ENCODE results near the gene CNOT6L.

The CNOT6L gene

DNA sequence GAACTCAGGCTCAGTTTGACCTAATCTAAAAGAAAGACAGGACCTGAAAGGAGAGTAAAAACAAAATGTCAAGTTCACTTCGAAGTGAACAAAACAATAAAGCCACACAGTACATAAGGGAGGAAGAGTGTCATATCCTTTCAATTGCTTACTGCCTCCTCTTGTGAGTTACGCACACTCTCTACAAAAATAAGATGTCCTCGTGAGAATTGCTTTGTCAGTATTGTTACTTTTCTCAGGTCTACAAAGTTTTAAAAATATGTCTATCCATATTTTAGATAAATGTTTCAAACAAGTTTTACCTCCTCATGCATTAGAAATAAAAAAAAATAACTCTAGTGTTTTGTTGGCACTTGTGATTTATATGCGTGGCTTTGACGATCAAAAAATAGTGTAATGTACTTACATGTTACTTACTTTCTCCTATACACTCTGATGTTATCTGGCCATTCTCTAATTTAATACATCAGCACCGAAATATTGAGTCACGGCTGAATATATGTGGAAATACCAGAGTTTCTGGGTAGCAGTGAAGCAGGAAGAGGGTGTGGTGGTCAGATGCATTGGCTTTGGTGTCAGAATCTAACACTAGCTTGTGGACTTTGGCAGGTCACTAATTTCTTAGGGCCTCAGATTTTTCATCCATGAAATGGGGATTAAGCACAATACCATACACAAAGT, 35.4 kb upstream of the CNOT6L start:
- TF ChIP-seq EP300 (IDR thresholded peaks at IDR 0.05; ENCODE audit: borderline replicate concordance) (no peak), CREB1 (IDR thresholded peaks at IDR 0.05; ENCODE audit: low read depth) (no peak), FOXM1 (IDR thresholded peaks at IDR 0.05; ENCODE audit: borderline replicate concordance, low read depth) (no peak), ZBTB7A (IDR thresholded peaks at IDR 0.05; ENCODE audit: low read depth) (no peak), TCF12 (IDR thresholded peaks at IDR 0.05; ENCODE audit: low read depth) (no peak), TAF1 (IDR thresholded peaks at IDR 0.05; ENCODE audit: low read depth) (no peak), EGR1 (IDR thresholded peaks at IDR 0.05) (no peak), RAD21 (IDR thresholded peaks at IDR 0.05; ENCODE audit: low read depth) (no peak), YY1 (IDR thresholded peaks at IDR 0.05; ENCODE audit: low read depth) (no peak)
- TF ChIP-seq, protein P1, sequence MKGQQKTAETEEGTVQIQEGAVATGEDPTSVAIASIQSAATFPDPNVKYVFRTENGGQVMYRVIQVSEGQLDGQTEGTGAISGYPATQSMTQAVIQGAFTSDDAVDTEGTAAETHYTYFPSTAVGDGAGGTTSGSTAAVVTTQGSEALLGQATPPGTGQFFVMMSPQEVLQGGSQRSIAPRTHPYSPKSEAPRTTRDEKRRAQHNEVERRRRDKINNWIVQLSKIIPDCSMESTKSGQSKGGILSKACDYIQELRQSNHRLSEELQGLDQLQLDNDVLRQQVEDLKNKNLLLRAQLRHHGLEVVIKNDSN (IDR thresholded peaks at IDR 0.05), result no peak
- TF ChIP-seq, protein P2, sequence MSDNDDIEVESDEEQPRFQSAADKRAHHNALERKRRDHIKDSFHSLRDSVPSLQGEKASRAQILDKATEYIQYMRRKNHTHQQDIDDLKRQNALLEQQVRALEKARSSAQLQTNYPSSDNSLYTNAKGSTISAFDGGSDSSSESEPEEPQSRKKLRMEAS (IDR thresholded peaks at IDR 0.05), result no peak

DNA sequence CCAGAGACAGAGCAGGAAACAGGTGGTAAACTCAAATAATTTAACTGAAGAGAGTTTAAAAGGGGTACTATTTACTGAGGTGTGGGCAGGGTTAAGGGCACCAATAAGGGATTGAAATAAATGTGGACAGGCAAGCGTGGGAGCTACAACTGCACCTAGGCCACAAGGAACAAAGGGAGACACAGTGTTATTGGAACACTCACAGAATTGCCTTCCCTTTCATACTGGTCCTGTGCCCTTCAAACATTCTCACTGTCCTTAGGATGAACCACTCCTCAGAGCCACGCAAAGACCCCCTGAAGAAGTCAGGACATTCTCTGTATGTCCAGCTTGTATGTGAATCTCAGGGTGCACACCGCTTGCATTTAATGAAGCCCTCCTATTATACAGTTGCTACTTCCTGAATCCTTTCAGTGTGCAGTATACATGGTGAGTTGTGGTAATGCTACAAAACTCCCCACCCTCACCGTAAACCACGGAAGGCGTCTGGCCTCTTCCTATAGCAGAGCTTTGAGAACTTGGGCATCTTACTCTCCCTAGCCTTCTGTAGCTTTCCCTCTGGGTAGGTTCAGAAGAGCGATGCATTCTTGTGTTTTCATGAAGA, 33.8 kb upstream of the CNOT6L start:
- TF ChIP-seq CREB1 (IDR thresholded peaks at IDR 0.05; ENCODE audit: low read depth) (no peak), EP300 (IDR thresholded peaks at IDR 0.05; ENCODE audit: borderline replicate concordance) (no peak), TEAD4 (IDR thresholded peaks at IDR 0.05) (no peak), ZBTB7A (IDR thresholded peaks at IDR 0.05; ENCODE audit: low read depth) (no peak), TAF1 (IDR thresholded peaks at IDR 0.05; ENCODE audit: low read depth) (no peak)
- TF ChIP-seq, protein P2 (IDR thresholded peaks at IDR 0.05), result no peak
- TF ChIP-seq, protein P3, sequence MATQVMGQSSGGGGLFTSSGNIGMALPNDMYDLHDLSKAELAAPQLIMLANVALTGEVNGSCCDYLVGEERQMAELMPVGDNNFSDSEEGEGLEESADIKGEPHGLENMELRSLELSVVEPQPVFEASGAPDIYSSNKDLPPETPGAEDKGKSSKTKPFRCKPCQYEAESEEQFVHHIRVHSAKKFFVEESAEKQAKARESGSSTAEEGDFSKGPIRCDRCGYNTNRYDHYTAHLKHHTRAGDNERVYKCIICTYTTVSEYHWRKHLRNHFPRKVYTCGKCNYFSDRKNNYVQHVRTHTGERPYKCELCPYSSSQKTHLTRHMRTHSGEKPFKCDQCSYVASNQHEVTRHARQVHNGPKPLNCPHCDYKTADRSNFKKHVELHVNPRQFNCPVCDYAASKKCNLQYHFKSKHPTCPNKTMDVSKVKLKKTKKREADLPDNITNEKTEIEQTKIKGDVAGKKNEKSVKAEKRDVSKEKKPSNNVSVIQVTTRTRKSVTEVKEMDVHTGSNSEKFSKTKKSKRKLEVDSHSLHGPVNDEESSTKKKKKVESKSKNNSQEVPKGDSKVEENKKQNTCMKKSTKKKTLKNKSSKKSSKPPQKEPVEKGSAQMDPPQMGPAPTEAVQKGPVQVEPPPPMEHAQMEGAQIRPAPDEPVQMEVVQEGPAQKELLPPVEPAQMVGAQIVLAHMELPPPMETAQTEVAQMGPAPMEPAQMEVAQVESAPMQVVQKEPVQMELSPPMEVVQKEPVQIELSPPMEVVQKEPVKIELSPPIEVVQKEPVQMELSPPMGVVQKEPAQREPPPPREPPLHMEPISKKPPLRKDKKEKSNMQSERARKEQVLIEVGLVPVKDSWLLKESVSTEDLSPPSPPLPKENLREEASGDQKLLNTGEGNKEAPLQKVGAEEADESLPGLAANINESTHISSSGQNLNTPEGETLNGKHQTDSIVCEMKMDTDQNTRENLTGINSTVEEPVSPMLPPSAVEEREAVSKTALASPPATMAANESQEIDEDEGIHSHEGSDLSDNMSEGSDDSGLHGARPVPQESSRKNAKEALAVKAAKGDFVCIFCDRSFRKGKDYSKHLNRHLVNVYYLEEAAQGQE (IDR thresholded peaks at IDR 0.05; ENCODE audit: low read depth), result no peak

DNA sequence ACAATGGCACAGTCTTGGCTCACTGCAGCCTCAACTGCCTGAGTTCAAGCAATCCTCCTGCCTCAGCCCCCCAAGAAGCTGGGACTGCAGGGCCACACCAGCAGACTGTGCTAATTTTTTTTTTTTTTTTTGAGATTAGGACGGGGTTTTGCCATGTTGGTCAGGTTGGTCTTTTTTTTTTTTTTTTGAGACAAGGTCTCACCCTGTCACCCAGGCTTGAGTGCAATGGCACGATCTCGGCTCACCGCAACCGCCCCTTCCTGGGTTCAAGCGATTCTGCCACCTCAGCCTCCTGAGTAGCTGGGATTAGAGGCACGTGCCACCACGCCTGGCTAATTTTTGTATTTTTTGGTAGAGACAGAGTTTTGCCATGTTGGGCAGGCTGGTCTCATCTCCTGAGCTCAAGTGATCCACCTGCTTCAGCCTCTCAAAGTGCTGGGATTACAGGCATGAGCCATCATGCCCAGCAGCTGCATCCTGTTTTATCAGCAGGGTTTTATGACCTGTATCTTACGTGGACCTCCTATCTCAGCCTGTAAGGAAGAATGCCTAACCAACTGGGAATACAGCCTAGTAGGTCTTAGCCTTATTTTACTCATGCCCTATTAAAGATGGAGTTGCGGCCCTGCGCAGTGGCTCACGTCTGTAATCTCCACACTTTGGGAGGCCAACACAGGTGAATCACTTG, 30.3 kb upstream of the CNOT6L start:
- TF ChIP-seq CREB1 (IDR thresholded peaks at IDR 0.05; ENCODE audit: low read depth) (no peak), TCF12 (IDR thresholded peaks at IDR 0.05; ENCODE audit: low read depth) (no peak), RAD21 (IDR thresholded peaks at IDR 0.05; ENCODE audit: low read depth) (no peak), EGR1 (IDR thresholded peaks at IDR 0.05) (no peak), FOXM1 (IDR thresholded peaks at IDR 0.05; ENCODE audit: borderline replicate concordance, low read depth) (no peak), EP300 (IDR thresholded peaks at IDR 0.05; ENCODE audit: borderline replicate concordance) (no peak)

DNA sequence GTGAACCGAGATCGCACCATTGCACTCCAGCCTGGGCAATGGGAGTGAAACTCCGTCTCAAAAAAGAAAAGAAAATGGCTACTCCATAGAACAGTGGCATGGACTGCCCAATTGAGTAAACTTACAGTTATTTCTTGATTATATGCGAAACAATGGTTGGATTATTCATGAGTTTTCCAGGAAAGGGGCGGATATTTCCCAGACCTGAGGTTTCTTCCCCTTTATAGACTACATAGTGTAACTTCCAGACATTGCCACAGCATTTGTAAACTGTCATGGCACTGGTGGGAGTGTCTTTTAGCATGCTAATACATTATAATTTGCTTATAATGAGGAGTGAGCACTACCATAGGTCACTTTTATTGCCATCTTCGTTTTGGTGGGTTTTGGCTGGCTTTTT, 29.3 kb upstream of the CNOT6L start:
- TF ChIP-seq NFIC (IDR thresholded peaks at IDR 0.05) (no peak), EP300 (IDR thresholded peaks at IDR 0.05; ENCODE audit: borderline replicate concordance) (no peak), CREB1 (IDR thresholded peaks at IDR 0.05; ENCODE audit: low read depth) (no peak), FOXM1 (IDR thresholded peaks at IDR 0.05; ENCODE audit: borderline replicate concordance, low read depth) (no peak), RAD21 (IDR thresholded peaks at IDR 0.05; ENCODE audit: low read depth) (no peak), TAF1 (IDR thresholded peaks at IDR 0.05; ENCODE audit: low read depth) (no peak), YY1 (IDR thresholded peaks at IDR 0.05; ENCODE audit: low read depth) (no peak), CEBPB (IDR thresholded peaks at IDR 0.05) (no peak)
- TF ChIP-seq, protein P1 (IDR thresholded peaks at IDR 0.05), result no peak
- TF ChIP-seq, protein P2 (IDR thresholded peaks at IDR 0.05), result no peak

DNA sequence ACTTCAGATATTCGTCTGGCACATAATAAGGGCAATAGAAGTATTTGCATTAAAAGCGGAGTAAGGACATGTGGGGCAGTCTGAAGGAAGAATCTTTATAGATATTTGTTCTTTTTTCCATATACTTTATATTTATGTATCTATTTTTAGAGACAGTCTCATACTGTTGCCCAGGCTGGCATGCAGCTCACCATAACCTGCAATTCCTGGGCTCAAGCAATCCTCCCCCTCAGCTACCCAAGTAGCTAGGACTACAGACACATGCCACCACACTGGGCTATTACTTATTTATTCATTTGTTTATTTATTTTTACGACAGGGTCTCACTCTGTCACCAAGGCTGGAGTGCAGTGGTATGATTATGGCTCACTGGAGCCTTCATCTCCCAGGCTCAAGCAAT, 26.8 kb upstream of the CNOT6L start:
- no peak for TF ChIP-seq TEAD4 (IDR thresholded peaks at IDR 0.05)
- no peak for TF ChIP-seq EGR1 (IDR thresholded peaks at IDR 0.05)
- TF ChIP-seq CEBPB (IDR thresholded peaks at IDR 0.05), result no peak
- TF ChIP-seq, protein P1 (IDR thresholded peaks at IDR 0.05), result no peak
- no peak for TF ChIP-seq YY1 (IDR thresholded peaks at IDR 0.05; ENCODE audit: low read depth)
- TF ChIP-seq RAD21 (IDR thresholded peaks at IDR 0.05; ENCODE audit: low read depth), result no peak
- TF ChIP-seq FOXM1 (IDR thresholded peaks at IDR 0.05; ENCODE audit: borderline replicate concordance, low read depth), result no peak
- TF ChIP-seq EP300 (IDR thresholded peaks at IDR 0.05; ENCODE audit: borderline replicate concordance), result no peak

DNA sequence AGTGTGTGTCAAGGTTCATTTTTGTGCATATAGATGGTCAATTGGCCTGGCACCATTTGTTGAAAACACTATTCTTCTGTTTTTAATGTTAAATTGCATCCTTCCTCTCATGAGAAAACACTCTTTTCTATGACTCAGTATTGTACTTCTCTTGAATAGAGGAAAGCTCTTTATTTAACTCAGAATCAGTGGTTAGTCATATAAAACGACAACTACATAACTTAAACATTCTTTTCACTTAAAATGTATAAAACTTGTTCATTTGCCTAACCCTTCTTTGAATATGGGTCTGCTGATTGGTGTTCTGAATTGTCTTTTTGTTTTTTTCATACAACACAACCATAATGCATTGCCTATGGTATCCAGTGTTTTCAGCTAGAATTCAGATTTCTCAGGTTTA, 26.2 kb upstream of the CNOT6L start:
- TF ChIP-seq, protein P3 (IDR thresholded peaks at IDR 0.05; ENCODE audit: low read depth), result no peak
